ENCODE results near the gene TFAP2A.

DNA sequence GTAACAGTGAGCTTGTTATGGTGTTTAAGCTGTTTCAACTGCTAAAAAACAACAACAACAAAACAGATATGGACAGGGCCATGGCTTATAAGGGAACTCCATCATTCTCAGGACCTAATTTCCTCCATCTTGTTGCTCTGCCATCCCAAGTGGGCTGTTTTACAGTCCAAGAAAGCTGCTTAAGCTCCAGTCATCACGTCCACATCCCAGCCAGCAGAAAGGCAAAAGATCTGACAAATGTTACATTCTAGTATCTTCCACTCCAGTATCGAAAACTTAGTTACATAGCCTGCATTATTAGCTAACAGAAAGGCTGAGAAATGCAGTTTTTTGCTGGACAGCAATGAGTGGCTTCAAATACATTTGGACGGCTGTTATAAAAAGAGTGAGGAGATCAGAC, 23.0 kb upstream of the TFAP2A start:
- TF ChIP-seq, protein P1, sequence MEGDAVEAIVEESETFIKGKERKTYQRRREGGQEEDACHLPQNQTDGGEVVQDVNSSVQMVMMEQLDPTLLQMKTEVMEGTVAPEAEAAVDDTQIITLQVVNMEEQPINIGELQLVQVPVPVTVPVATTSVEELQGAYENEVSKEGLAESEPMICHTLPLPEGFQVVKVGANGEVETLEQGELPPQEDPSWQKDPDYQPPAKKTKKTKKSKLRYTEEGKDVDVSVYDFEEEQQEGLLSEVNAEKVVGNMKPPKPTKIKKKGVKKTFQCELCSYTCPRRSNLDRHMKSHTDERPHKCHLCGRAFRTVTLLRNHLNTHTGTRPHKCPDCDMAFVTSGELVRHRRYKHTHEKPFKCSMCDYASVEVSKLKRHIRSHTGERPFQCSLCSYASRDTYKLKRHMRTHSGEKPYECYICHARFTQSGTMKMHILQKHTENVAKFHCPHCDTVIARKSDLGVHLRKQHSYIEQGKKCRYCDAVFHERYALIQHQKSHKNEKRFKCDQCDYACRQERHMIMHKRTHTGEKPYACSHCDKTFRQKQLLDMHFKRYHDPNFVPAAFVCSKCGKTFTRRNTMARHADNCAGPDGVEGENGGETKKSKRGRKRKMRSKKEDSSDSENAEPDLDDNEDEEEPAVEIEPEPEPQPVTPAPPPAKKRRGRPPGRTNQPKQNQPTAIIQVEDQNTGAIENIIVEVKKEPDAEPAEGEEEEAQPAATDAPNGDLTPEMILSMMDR (IDR thresholded peaks at IDR 0.05) = no peak
- TF ChIP-seq POLR2A (IDR thresholded peaks at IDR 0.05) = no peak
